HG03432 (cell line): Measurements from ENCODE around the gene C4orf50.

Experiments used
- ATAC-seq: cut with Tn5 transposase; IDR thresholded peaks from one replicate; pipeline ENCODE4 v1.9.1; 2021; ENCODE audit warnings: mild to moderate bottlenecking, moderate library complexity; ENCODE audit not compliant: unreplicated experiment

C4orf50 gene

GRCh38 chr4:5925419-5926200 is 92.6 kb downstream of the C4orf50 start:
- ATAC-seq: no peak

DNA sequence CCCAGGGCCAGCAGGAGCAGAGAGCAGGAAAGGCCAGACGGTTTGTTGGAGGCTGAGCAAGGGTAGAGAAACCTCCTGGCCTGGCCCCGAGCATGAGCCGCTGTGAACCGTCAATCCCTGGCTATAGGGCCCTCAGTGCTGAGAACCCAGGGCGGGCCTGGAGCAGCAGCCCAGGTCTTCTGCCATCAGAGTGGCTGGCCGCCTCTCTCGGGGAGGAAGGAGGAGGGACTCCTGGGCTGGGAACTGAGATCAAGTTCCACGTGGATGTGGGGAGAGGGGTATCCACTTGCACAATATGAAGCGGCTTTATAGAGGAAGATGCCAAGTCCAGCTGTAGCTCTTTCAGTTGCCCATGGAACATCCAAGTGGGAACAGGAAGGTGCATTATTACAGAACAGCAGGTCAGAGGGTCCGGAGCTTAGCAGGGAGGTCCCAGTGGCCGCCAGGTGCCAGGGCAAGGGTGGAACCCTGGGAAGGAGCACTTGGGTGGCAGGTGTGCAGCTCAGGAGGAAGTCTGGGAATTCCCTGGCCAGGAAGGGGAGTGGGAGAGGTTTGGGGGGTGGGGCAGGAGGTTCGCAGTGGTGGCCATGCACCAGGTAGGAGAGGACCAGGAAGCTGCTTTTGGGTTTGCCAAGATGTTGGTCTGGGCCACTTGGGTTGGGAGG is 93.6 kb downstream of the C4orf50 start:
- no peak for ATAC-seq

- ATAC-seq: no peak
These were observed 94.9 kb downstream of the C4orf50 start for GRCh38 chr4:5923376-5923775.

DNA sequence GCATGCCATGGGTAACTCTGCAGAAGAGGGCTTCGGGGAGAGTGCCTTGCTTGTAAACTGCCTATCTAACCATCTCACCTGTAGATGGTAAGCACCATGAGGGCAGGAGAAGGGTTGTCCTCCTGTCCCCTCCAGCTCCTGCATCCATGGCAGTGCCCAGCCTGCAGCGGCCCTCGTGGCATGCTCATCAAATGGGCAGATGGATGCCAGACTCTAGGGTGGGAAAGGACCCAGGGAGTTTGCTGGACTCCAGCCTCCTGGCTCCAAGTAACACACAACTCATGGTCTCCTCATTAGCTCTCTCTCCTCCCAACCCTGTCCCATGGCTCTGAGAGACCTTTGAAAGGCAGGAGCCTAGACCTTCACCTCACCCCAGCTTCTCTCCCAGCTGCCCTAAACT is 95.7 kb downstream of the C4orf50 start:
- ATAC-seq: no peak

- ATAC-seq: no peak
These were observed 96.2 kb downstream of the C4orf50 start for GRCh38 chr4:5921981-5922380.

DNA sequence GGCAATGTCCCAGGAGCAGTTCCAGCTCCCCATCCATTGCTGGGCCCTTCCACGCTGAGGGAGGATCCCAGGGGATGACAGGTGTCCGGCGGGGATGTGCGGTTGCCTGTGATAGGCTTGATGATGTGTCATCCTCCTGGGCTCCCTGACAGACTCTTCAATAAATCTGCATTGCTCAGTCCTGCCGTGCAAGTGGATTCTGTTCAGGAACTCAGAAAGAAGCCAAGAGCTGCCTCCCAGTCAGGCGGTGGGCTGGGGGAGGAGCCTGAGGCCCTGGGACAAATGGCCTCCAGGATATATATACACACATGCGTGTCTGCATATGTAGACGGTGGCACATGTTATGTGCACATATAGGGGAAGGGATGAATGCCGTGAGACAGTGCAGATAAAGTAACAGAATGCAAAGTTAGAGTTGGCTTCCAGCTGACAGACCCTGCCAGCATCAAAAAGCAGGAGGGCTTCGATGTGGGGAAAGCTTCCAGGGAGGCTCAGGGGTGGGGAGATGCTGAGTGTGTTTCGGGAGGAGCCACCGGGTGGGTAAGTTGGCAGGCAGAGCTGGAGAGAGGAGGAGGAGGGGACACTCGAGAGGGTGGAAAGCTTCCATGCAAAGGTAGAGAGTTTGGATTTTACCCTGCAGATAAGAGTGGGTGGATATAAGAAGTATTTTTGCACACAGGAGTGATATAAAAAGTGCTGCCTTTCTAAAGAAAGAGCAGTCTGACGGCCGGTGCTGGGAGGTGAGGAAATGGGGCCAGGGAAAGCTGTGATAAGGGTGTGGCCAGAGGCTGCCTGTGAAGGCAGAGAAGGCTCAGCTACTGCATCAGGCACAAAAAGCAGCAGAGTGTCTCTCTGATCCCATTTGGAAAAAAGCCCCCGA is 96.9 kb downstream of the C4orf50 start:
- no peak for ATAC-seq

DNA sequence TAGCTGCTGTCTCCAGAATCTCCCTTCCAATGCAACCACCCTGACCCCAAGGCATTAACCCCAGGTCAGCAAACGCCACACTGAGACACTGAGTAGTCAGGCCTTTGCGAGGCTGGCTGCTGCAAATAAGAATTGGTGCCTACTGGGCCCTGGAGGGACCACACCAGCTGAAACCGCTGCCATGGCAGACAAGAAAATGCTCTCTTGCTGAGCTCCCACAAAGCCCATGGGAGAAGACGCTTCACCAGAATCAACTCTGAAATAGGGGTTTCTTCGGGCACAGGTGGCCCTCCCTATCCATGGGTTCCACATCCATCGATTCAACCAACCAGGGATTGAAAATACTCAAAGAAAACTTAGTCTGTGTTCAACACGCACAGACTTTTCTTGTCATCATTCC is 98.7 kb downstream of the C4orf50 start:
- ATAC-seq: no peak

DNA sequence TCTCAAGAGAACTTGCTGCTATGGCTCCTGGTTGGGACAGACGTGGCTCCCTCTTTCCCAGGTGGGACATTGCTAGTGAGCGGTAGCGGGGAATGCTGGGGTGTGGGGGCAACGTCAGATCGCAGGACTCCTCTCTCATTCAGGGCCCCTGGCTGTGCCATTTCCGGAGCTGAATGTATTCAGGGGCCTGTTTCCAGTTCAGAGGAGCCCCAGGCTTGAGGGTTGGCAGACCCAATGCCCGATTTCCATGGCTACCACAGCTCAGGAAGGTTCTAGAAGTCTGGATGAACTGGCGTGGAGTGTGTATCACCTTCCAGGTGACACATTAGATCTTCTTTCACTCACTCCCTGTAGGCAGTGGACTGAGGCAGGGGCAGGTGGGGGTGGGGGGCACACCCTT is 99.2 kb downstream of the C4orf50 start:
- ATAC-seq: no peak

- no peak for ATAC-seq
These were observed 99.8 kb downstream of the C4orf50 start for GRCh38 chr4:5918331-5918985.

- ATAC-seq: no peak
These were observed 100.6 kb downstream of the C4orf50 start for GRCh38 chr4:5917672-5918071.

DNA sequence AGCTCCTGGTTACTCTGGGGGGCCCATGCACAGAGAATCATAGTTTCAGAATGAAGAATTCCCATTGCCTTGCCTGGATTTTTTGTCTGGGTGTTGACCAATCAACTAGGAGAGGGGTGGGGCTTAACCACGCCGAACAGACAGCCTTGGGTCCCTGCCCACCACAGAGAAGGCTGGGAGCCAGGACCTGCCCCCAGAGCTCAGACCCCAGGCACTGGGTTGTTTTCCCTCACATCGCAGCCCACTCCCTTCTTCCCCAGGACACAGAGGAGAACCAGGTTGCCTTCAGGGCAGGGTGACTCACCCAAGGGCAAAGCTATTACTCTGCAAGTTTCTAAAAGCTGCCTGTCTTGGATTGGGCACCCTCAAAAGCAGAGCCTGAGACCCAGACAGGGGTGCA is 102.0 kb downstream of the C4orf50 start:
- ATAC-seq: no peak

DNA sequence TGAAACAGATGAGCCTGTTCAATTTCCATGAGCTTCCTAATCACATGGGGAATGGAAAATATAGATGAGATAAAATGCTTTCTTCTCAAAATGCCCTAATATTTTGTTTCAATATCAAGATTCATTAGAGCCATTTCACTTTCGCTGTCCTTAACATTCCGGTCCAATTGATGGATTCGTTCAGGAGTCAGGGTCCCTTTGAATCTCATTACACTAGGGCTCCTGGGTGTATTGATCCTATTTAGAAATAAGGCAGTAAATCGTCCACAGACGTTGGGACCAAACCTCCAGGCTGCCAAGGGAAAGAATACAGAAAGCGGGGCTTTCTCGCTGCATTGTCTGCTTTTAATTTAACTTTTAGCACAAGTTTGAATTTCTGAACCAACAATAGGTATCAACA is 104.8 kb downstream of the C4orf50 start:
- no peak for ATAC-seq

DNA sequence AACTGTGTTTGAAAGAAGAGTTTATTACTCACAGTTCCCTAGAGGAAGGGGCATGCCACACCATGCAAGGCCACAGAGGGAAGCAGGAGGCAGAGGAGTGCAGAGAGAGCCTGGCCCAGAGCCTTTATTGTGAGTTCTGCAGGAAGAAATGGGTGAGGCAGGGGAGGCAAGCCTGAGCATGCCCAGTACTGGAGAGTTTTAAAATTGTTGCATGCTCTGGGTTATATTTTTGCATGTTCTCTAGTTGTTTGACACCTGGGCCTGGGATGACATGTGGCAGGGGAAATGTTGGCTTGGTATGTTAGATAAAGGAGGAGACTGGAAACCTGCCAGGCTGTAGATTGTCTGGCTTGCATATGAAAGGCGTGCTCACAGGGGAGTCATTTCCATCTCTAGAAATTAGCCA is 105.6 kb downstream of the C4orf50 start:
- ATAC-seq: no peak

GRCh38 chr4:5908876-5909427 is 109.3 kb downstream of the C4orf50 start:
- ATAC-seq: no peak

- no peak for ATAC-seq
These were observed 112.0 kb downstream of the C4orf50 start for GRCh38 chr4:5906191-5906590.

- ATAC-seq: no peak
These were observed 112.5 kb downstream of the C4orf50 start for GRCh38 chr4:5905714-5906113.

DNA sequence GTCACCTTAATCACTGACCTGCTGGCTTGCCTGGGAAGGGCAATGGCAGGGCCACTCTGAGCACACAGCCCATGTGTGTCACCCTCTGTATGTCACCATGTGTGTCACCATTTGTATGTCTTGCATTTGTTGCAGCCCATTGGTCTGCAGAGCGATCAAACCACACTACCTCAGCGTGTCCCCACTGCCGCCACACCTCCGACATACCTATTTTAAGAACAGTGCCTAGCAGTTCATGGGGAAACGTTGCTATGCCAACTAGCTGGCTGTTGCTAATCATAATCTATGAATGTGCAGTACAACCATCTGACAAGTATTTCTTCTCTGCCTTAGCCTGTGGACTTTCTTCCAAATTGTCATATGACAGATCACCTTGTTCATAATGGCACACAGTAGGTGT is 117.4 kb downstream of the C4orf50 start:
- no peak for ATAC-seq

- no peak for ATAC-seq
These were observed 118.3 kb downstream of the C4orf50 start for GRCh38 chr4:5899881-5900280.

GRCh38 chr4:5899396-5899795 is 118.8 kb downstream of the C4orf50 start:
- ATAC-seq: no peak

- ATAC-seq: no peak
These were observed 120.6 kb downstream of the C4orf50 start for GRCh38 chr4:5897674-5898073.

- ATAC-seq: no peak
These were observed 122.9 kb downstream of the C4orf50 start for GRCh38 chr4:5895287-5895686.
